Fibroblast of gingiva (primary cell): ENCODE data around the gene PSEN1.

Experiments used
- DNase-seq: peaks from one replicate; pipeline ENCODE4 v3.0.0-alpha.2; 2011; ENCODE audit warnings: low read depth

PSEN1 gene

DNA sequence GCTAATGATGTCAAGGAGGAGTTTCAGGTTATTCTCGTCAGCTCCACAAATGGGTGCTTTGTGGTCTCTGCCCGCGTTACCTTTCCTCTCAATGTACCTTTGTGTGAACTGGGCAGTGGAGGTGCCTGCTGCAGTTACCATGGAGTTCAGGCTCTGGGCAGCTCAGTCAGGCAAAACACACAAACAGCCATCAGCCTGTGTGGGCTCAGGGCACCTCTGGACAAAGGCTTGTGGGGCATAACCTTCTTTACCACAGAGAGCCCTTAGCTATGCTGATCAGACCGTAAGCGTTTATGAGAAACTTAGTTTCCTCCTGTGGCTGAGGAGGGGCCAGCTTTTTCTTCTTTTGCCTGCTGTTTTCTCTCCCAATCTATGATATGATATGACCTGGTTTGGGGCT lies 84.3 kb downstream of the PSEN1 start:
- no peak for DNase-seq

GRCh38 chr14:73221945-73222344 lies 85.6 kb downstream of the PSEN1 start:
- DNase-seq, result no peak

GRCh38 chr14:73223049-73223448 lies 86.7 kb downstream of the PSEN1 start:
- peak; percentile 70 for DNase-seq

DNA sequence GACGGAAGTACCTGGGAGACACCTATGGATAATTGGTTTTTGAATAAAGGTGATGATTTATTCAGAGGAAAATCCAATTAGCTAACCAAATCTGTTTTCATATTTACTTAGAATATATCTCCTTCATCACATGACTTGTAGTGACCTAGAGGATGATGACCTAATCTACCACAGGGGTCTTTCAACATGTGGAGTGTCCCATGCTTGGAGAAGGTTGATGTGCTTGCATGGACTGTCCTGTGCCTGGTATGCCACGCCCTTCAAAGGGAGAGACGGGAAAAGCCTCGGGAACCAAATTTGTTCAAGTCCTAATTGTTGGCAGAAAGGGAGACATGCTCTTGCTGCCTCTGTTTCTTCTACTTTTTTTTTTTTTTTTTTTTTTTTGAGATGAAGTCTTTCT lies 89.2 kb downstream of the PSEN1 start:
- no peak for DNase-seq

DNA sequence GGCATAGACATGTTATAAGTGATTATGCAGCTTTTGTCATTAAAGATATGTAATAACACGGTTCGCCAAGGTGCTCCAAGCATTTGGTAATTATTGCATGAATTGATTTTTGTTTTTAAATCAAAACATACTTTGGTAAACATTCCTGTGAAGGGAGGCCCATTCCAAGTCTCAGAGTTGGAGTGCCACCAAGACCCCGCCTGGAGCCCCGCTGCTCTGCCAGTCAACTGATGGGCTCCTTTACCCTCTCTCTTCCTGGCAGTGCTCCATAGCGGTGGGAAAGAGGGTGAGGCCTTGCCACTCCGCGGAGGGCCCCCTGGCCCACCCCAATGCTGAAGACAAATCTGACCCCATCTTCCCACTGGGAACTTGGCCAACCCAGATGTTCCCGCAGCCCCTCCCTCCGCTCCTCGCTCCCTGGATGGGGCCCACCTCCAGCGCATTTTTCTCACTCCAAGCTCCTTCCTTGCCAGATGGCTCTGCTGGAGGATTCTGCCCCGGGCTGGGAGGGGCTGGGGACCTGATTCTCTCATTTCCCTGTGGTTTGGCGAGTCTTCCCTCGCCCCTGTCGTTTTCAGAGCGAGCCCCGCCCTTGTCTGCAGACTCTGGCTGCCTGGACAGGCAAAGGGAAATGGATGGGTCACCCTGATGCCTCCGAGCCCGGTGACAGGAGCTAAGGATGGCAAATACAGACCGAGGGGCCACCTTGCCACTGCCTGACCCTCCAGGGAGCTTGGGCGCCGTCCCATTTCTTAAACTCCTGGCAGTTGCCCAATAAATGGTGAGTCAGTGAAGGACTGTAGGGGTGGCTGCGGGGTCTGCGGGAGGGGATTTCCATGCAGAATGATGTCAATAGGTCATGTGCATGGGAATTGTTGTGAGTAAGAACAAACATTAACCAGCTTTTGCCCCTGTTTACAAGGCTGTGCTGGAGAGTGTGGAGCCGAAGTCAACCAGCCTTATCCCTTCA lies 91.8 kb downstream of the PSEN1 start:
- DNase-seq, result peak; percentile 71

DNA sequence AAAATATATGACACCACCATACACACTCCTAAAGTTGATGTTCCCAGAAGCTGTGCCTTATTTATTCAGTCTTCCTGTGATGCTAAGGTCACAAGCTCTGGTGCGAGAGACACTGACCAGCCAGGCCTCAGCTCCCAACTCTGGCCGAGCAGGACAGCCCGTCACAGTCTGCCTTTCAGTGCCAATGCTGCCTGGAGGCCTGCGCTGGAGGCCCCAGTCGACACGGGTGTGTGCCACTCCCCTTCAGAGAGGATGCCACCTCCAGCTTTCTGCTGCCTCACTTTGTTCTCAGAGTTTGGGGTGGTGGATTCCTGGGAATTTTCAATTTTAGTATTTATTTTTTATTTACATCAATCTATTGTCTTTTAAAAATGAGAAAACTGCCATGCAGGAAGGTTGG lies 93.7 kb downstream of the PSEN1 start:
- DNase-seq, result no peak

DNA sequence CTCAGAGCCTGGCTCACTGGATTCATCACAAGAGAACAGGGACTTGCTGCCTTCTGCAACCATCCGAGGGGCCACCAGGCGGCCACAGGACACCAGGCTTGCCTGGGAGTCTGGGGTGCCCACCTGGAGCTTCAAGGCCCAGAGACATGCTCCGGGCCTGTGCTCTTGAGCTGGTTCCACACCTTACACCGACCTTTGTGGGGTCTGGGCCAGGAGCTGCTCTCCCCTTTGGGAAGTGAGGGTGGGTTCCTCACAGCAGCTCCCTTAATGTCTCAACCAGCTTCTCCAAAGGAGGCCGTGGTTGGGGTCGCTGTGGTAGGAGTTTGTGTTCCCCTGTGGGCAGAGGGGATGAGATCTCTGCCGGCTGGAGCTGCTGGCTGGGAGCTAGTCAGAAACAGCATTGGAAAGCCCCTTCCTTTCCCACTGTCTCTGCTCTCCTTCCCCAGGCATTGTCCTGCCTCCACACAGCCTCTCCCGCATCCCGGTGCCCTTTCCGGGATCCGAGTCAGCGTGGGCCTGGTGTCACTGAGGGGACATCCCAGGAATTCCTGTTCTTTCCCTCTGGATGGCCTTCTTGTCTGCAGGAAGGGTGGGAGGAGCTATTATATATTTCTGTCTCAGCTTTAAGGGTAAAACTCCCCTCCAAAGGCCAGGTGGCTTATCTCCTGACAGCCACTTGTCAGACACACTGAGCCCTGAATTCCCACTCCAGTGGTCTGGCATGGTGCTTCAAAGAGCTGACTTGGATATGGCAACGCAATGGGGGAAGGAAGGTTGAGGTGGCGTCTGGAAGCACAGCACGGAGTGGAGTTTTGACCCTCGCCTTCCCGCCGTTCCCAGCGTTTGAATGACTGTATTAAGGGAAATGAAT lies 95.9 kb downstream of the PSEN1 start:
- no peak for DNase-seq

DNA sequence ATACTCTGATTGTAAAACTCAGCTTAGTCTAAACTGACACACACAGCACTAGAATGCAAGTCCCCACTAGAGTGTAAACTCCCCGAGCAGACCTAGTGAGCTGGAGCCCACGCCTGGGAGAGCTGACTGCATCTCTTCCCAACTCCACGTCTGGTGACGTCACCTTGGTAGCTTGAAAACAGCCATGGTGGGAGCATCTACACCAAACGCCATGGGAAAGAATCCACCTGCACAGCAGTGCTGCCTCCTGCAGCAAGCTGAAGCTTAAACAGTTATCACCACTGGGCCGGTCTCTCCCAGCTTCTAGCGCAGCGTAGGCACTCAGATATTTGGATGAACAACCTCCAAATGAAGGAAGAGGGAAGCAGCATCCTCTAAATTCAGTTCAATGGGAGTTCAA lies 96.7 kb downstream of the PSEN1 start:
- no peak for DNase-seq

DNA sequence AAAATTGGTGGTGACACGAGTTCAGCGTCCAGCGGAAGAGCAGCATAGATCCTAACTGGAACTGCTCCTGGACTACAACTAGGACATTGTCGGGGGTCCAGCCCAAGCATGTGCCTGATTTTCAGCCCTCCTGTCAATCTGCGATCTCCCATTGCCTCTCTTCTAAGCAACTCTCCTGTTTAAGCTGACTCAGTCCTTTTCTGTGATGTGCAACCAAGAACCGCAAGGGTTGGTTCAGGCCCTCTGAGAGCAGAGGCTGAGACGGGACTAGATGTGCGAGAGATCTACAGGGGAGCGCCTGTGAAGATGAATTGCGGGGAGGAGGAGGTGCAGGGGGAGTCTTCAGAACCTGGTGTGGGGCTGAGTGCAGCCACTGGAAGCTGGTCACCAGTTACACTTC lies 97.3 kb downstream of the PSEN1 start:
- no peak for DNase-seq

- no peak for DNase-seq
These were observed 97.7 kb downstream of the PSEN1 start for GRCh38 chr14:73234029-73234428.

GRCh38 chr14:73234586-73235394 lies 98.5 kb downstream of the PSEN1 start:
- DNase-seq, result no peak

- DNase-seq, result no peak
These were observed 99.3 kb downstream of the PSEN1 start for GRCh38 chr14:73235531-73236155.

- no peak for DNase-seq
These were observed 99.8 kb downstream of the PSEN1 start for GRCh38 chr14:73236157-73236556.

- no peak for DNase-seq
These were observed 100.5 kb downstream of the PSEN1 start for GRCh38 chr14:73236752-73237218.

DNA sequence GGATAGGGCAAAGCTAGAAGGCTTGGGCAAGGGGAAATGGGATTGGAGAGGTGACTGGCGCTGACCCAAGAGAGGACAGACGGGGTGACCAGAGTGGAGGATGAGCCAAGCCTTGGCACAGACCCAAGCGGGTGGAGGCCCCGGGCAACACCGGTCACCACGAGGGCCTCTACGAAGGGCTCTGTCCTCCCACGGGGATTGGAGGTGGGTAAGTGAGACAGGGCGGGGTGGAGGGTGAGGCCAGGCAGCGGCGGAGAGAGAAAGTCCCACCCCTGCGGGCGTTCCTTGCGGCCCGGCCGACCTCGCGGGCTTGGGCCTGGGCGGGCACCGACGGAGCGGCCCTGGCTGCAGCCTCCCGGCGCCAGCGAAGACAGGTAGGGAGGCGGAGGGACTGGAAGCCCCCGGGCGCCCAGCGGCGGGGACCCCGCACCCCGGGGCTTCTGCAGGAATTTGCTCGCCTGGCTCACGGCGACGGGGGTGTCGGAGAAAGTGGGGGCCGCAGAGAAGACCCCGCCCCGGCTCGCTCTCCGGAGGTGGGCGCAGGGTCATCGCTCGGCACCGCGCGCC lies 101.0 kb downstream of the PSEN1 start, which contains the start of gene PAPLN:
Gene PAPLN (plus strand): TSS at position 288 of the 567 bp plus-strand sequence. CDS start 2,273 bp downstream, outside the sequence.
- no peak for DNase-seq

- no peak for DNase-seq
These were observed 101.6 kb downstream of the PSEN1 start for GRCh38 chr14:73237786-73238423.

DNA sequence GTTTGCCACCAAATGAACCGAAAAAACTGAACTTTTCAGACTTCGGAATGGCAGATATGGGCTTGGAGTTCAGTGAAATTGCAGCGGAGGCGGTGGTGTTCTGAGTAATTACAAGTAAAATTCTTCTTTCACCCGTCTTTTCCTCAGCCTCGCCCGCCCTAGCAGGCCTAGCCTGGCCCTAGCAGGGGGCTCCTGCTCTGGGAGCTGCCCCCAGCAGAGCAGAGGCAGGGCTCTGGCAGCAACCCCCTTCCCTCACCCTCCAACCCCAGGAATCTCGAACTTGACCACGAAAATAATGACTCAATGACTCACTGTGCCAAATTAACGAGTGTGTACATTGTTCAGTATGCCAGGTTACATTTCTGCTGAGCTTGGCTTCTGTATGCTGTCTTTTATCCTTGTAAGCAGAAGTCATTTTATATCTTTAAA lies 102.1 kb downstream of the PSEN1 start:
- DNase-seq, result peak; percentile 65

GRCh38 chr14:73238941-73239340 lies 102.6 kb downstream of the PSEN1 start:
- DNase-seq, result no peak

GRCh38 chr14:73239393-73240241 lies 103.3 kb downstream of the PSEN1 start:
- peak; percentile 48 for DNase-seq
